ENCODE results near the gene REXO5. TPM values are rescaled to one million over a fixed set of nuclear protein-coding genes. Genes with fewer than 3 reads are reported as not detected.

The REXO5 gene
- total and polyA plus RNA-seq, 2 of the 13 experiments (the other 11 are each of a cell fraction or from before 2014, with no cell fraction given) = 5.9 to 13.1 TPM

DNA sequence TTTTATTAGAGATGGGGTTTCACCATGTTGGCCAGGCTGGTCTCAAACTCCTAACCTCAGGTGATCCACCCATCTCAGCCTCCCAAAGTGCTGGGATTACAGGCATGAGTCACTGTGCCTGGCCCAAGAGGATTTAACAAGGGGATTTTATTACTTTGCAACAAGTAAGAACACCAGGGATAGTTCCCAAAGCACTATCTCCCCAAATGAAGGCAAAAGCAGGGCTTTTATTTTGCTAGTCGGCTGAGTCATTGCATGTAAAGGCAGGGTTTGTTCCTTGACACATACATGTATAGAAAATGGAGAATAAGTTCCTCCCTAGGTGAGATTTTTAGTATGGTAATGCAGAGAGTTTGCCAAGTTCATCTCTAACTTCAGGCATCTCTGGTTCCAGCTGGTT is 24.0 kb downstream of the REXO5 start:
- no peaks in the 10 kb centered on the region for H3K27me3 ChIP-seq (ENCODE audit: control insufficient read depth in 1 of 2, insufficient read depth in 2 of 2, low read length in 2 of 2)
- no peak for DNase-seq (ENCODE audit: low spot score)
- H2AFZ ChIP-seq (ENCODE audit: low read length) = no peak overlapping the region
- FAIRE-seq = no peak
- H3K4me2 ChIP-seq (ENCODE audit: low read depth, low read length) = no peak overlapping the region
- 92% methylated on average over 1 of the region's 1 CpG for WGBS (ENCODE audit: low lambda C conversion rate)
- BruUV-seq (replicated peaks) = no TSS peak
- H3K4me1 ChIP-seq (ENCODE audit: insufficient read depth, low read length) = no peaks in the 10 kb centered on the region
- ChIA-PET CTCF (ENCODE audit: low intra/inter-chr PET ratio, low total read pairs) (no interaction called here), POLR2A (no interaction called here)
- H3K36me3 ChIP-seq (replicated peaks in 1 of 2; ENCODE audit: control insufficient read depth in 1 of 2, insufficient read depth in 2 of 2, low read length in 2 of 2) = peaks cover 3 to 51% of the 10 kb centered on the region in 2 experiments; a peak in 4 of 5 replicates
- no peaks in the 10 kb centered on the region for H3K79me2 ChIP-seq (ENCODE audit: insufficient read depth, low read length)
- intact Hi-C loops (cut with micrococcal nuclease; ENCODE audit: unreplicated experiment) (no loop called here), in situ Hi-C loops (cut with HindIII; ENCODE audit: extremely low pct_ligation_motif_present, low pct_unique_long_range_greater_than_20kb) (no loop called here)
- no peak overlapping the region for H3K4me3 ChIP-seq (replicated peaks in 1 of 3; ENCODE audit: insufficient read depth in 1 of 3, low read depth in 2 of 3, low read length in 3 of 3)
- no peaks in the 10 kb centered on the region for H3K9me3 ChIP-seq (ENCODE audit: low read length)
- TF ChIP-seq RBFOX2 (IDR thresholded peaks at IDR 0.05; ENCODE audit: low read depth, low read length) = no peak
- no peak for TF ChIP-seq ZNF292 (CRISPR knock-in tag; IDR thresholded peaks at IDR 0.05; ENCODE audit: borderline replicate concordance, low read depth)
- no peak for TF ChIP-seq GFI1 (CRISPR knock-in tag; IDR thresholded peaks at IDR 0.05; ENCODE audit: borderline replicate concordance)
- no peak for TF ChIP-seq JUNB (CRISPR knock-in tag; IDR thresholded peaks at IDR 0.05; ENCODE audit: borderline replicate concordance)
- TF ChIP-seq, protein P1, sequence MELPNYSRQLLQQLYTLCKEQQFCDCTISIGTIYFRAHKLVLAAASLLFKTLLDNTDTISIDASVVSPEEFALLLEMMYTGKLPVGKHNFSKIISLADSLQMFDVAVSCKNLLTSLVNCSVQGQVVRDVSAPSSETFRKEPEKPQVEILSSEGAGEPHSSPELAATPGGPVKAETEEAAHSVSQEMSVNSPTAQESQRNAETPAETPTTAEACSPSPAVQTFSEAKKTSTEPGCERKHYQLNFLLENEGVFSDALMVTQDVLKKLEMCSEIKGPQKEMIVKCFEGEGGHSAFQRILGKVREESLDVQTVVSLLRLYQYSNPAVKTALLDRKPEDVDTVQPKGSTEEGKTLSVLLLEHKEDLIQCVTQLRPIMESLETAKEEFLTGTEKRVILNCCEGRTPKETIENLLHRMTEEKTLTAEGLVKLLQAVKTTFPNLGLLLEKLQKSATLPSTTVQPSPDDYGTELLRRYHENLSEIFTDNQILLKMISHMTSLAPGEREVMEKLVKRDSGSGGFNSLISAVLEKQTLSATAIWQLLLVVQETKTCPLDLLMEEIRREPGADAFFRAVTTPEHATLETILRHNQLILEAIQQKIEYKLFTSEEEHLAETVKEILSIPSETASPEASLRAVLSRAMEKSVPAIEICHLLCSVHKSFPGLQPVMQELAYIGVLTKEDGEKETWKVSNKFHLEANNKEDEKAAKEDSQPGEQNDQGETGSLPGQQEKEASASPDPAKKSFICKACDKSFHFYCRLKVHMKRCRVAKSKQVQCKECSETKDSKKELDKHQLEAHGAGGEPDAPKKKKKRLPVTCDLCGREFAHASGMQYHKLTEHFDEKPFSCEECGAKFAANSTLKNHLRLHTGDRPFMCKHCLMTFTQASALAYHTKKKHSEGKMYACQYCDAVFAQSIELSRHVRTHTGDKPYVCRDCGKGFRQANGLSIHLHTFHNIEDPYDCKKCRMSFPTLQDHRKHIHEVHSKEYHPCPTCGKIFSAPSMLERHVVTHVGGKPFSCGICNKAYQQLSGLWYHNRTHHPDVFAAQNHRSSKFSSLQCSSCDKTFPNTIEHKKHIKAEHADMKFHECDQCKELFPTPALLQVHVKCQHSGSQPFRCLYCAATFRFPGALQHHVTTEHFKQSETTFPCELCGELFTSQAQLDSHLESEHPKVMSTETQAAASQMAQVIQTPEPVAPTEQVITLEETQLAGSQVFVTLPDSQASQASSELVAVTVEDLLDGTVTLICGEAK (IDR thresholded peaks at IDR 0.05) = no peak
- TF ChIP-seq, protein P1 (CRISPR knock-in tag; IDR thresholded peaks at IDR 0.05) = no peak
- no peak for TF ChIP-seq ZNF3 (CRISPR knock-in tag; IDR thresholded peaks at IDR 0.05)
- TF ChIP-seq, protein P2, sequence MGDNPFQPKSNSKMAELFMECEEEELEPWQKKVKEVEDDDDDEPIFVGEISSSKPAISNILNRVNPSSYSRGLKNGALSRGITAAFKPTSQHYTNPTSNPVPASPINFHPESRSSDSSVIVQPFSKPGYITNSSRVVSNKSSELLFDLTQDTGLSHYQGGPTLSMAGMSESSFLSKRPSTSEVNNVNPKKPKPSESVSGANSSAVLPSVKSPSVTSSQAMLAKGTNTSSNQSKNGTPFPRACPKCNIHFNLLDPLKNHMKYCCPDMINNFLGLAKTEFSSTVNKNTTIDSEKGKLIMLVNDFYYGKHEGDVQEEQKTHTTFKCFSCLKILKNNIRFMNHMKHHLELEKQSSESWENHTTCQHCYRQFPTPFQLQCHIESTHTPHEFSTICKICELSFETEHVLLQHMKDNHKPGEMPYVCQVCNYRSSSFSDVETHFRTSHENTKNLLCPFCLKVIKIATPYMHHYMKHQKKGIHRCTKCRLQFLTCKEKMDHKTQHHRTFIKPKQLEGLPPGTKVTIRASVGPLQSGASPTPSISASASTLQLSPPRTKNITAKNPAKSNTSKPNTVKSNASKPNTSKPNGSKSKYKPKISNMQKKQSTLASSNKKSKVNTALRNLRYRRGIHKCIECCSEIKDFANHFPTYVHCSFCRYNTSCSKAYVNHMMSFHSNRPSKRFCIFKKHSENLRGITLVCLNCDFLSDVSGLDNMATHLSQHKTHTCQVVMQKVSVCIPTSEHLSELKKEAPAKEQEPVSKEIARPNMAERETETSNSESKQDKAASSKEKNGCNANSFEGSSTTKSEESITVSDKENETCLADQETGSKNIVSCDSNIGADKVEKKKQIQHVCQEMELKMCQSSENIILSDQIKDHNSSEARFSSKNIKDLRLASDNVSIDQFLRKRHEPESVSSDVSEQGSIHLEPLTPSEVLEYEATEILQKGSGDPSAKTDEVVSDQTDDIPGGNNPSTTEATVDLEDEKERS (CRISPR knock-in tag; IDR thresholded peaks at IDR 0.05) = no peak
- no peak for TF ChIP-seq POGZ (CRISPR knock-in tag; IDR thresholded peaks at IDR 0.05)
- TF ChIP-seq, protein P3, sequence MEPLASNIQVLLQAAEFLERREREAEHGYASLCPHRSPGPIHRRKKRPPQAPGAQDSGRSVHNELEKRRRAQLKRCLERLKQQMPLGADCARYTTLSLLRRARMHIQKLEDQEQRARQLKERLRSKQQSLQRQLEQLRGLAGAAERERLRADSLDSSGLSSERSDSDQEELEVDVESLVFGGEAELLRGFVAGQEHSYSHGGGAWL (CRISPR knock-in tag; IDR thresholded peaks at IDR 0.05) = no peak
- TF ChIP-seq ZNF367 (CRISPR knock-in tag; IDR thresholded peaks at IDR 0.05; ENCODE audit: borderline replicate concordance) = no peak
- no peak for TF ChIP-seq ZNF225 (CRISPR knock-in tag; IDR thresholded peaks at IDR 0.05)
- no peak for TF ChIP-seq FOXC1 (CRISPR knock-in tag; IDR thresholded peaks at IDR 0.05; ENCODE audit: borderline replicate concordance)
- no peak overlapping the region for H3K9ac ChIP-seq (ENCODE audit: insufficient read depth, low read depth, low read length)
- no peaks in the 10 kb centered on the region for H4K20me1 ChIP-seq (ENCODE audit: insufficient read depth, low read length)
- no peak for ATAC-seq
- H3K27ac ChIP-seq (ENCODE audit: extremely low read length, insufficient read depth, low read length) = no peak overlapping the region

All from HepG2 (cell line).